Measurements from ENCODE around the gene GJE1. TPM values are rescaled to one million over a fixed set of nuclear protein-coding genes. Genes with fewer than 3 reads are reported as not detected.
"Not testable (repeated sequence)": the region's sequence is repeated elsewhere in the genome, so short reads cannot be mapped to it uniquely, and the experiment has no call there.

GJE1 gene, protein sequence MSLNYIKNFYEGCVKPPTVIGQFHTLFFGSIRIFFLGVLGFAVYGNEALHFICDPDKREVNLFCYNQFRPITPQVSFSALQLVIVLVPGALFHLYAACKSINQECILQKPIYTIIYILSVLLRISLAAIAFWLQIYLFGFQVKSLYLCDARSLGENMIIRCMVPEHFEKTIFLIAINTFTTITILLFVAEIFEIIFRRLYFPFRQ
- total RNA-seq (2014; rRNA removed), result not detected in 2 replicates
- not detected for polyA plus RNA-seq (2012)

DNA sequence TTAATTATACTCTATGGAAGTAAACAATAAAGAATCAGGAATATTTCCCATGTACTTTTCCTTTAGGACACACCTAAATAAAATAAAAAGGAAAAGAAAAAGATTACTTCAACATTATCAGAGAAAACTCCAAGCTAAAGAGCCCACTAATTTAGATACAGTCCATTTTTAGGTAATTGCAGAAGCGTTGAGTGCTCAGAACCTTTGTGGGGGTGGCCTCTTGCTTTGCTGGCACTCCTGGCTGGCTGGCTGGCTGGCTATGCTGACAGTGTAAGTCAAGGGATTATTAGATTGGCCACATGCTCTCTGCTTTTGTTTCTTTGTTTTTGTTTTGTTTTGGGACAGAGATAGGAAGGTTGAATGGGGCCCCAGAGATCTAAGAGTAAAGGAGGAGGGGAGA is at the start of gene GJE1:
Gene GJE1 (plus strand): TSS at position 301 of the 400 bp plus-strand sequence. CDS start 234 bp downstream, outside the sequence.
- DNase-seq (ENCODE audit: low read depth), result no peak

DNA sequence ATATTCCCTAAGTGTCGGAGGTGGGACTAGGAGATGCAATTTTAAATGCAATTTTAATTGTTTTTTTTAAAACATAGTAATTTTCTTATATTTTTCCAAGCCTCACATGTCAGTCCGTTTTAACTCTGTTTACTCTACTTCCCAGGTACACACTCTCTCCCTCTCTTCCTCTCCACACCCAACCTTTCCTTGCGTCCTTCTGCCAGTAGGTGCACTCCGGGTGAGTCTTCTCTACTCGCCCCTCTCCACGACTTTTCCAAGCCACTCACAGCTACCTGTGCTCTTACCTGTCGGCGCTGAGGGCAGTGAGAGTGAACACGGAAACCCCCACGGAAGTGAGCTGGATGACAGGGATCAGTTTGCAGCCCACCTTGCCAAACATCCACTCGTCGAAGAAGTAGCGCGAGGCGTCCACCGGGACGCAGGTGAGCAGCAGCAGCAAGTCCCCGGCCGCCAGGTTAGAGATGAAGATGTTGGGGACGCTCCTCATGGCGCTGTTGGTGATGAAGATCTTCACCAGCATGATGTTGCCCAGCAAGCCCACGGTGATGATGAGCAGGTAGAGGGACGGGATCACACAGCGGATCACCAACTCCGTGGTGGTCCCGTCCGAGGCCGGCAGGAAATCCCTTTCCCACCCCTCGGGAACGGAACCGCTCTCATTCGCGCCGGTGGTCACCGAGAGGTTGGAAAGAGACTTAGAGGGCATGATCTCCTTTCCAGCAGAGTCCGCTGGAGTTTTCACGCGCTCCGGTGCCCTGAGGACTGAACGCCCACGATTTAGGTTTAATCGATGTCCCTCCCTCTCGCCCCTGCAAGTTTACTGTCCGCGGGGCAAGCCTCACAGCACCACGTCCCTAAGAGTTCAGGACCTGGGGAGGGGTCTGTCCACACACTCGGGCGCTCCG is 44.5 kb upstream of the GJE1 start:
- no peak for DNase-seq (ENCODE audit: low read depth)

DNA sequence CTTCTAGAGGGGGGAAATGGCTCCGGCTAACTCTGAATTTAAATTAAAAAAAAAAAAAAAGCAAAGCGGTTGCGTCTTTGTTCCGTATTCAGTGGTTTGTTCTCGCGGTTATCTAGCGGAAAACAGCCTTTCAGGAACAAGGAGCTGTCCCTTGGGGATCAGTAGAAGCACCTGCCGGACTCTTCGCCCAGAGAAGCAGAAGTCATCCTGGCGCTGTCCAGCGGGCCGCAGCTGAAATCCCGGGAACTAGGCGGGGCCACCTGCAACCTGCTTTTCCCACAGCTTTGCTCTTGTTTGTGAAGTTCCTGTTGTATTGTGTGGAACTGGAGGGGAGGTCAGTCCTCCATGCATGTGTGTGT is 43.9 kb upstream of the GJE1 start:
- DNase-seq (ENCODE audit: low read depth), result peak; percentile 52

DNA sequence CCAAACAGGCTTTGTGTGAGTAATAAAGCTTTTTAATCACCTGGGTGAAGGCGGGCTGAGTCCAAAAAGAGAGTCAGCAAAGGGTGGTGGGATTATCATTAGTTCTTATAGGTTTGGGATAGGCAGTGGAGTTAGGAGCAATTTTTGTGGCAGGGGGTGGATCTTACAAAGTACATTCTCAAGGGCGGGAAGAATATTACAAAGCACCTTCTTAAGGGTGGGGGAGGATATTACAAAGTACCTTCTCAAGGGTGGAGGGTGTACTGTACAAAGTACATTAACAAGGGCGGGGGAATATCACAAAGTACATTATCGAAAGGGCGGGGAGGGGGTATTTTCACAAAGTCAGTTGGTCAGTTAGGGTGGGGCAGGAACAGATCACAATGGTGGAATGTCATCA is 27.9 kb upstream of the GJE1 start:
- DNase-seq (ENCODE audit: low read depth), result not testable (repeated sequence)

DNA sequence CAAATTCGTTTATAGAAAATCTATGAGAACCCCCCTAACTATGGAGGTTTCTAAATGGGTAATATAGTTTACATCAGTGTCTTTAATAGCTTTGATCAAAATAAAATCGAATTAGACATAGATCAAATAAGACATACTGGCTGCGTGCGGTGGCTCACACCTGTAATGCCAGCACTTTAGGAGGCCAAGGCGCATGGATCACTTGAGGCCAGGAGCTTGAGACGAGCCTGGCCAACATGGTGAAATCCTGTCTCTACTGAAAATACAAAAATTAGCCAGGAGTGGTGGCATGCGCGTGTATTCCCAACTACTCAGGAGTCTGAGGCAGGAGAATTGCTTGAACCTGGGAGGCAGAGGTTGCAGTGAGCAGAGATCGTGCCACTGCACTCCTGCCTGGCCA is 21.9 kb upstream of the GJE1 start:
- not testable (repeated sequence) for DNase-seq (ENCODE audit: low read depth)

DNA sequence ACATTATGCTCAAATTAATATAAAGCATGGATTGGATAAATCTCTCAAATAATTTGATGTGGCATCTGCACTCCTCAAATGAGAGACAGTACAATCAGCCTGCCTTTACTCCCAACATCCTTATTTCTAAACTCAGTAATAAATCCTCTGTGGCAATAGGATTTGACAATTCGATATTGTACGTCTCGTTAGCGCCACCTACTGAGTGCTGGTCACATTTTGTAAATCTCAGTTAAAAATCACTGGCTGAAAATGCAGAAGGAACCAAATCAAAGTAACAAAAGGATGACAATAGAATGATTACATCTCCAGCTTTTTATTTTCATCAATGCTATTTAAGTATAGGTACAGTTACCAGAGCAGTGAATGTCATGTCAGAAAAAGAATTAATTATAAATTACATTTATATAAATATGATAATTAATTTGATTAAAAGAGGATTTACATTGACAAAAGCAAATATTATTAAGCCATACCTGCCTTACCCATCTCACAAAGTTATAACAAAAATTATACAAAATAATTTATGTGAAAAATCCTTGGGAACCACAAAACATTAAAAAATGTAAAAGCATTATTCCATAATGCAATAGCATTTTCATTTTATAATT is 20.2 kb upstream of the GJE1 start:
- DNase-seq (ENCODE audit: low read depth), result peak; percentile 72

DNA sequence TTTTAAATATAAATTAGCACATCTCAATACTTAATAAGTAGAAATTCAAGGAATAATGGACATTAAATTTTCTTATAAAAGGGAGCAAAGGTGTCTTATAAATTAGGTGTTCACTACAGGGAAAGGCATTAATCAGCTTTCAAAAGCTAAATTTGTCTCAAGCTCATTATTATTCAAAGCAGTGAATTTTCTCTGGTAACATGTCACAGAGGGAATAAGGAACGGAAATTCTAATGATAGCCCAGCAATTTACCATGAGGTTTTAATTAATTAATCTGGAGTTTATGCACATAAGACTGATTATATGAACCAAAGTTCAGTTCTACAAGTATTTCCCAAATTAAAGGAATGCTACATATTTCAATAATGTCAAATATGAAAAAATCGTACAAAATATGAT is 15.4 kb upstream of the GJE1 start:
- no peak for DNase-seq (ENCODE audit: low read depth)

DNA sequence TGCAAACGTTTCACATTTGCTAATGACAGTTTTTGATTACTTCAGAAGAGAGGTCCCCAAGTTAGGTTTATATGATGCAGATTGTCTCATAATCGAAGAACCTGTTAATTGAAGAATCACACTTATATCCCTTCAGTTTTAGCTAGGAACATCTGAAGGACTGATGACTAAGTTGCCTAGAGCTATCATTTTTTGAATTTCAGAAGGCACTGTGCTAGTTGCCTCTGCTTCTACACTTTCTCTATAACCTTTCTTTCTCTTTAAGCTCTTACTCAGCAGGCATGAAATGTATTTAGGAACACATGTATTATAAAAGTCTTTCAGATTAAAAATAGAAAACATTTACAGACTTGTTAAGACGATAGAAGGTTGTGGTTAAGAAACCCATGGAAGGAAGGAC is 14.4 kb upstream of the GJE1 start:
- DNase-seq (ENCODE audit: low read depth), result no peak

DNA sequence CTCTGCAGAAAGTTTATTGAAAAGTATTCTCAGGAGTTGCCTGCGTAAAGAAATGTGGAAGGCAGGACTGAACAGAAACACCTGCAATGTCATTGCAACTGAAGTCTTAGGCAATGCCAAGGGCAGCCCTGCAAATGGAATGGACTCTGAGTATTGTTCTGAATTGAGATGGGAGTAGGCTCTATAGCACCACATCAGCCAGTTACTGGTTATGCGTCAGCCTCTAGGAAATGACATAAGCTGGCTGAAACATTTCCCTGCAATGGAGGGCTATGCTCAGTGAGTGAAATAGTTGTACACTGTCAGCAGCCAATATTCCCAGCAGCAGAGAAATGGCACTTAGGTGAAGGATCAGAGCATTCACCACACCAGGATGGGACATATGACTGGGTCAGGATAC is 13.8 kb upstream of the GJE1 start:
- DNase-seq (ENCODE audit: low read depth), result no peak

DNA sequence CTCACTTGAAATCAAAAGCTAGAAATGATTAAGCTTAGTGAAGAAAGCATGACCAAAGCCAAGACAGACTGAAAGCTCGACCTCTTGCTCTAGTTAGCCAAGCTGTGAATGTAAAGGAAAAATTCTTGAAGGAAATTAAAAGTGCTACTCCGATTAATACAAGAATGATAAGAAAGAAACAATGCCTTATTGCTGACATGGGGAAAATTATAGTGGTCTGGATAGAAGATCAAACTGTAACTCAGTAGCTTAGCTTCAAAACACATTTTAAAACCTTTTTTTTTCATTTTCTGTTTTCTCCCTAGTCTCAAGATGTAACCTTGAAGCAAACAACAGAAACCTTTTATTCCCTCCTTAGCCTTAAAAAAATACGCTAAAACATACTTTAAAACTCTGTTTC is 11.4 kb upstream of the GJE1 start:
- no peak for DNase-seq (ENCODE audit: low read depth)

DNA sequence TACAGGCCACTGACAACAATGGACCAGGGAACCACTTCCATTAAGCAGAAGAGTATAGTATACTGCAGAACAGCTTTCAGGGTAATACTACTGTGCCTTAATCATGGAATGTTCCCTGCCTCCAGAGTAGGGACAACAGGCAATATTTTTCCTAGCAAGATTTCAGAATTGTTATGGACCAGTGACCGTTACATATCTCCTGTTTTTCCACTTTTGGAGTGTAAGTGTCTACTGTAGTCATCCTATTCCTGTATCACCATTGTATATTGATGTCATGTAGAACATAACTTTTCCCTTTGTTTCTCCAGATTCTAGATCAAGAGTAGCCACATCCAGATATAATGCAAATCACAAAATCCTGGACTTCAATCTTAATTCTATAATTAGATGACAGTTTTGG is 1.9 kb upstream of the GJE1 start:
- no peak for DNase-seq (ENCODE audit: low read depth)

DNA sequence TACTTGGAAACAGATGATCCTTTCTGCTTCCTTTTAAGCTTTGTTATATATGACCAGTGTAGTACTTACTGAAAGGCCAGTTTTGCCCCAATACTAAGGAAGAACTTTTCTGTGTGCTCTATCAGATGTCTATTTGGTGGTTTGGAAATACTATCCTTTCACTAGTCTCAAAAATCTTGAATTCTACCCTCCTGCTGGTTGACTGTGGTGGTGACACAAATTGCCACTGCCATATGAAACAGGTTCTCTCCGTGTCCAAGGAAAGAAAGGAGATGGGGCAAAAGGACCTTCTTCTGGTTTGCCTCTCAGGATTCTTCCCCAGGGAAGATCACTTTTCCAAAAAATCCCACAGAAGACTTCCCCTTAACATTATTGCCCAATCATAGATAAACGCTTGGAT is 6.2 kb downstream of the GJE1 start:
- no peak for DNase-seq (ENCODE audit: low read depth)

DNA sequence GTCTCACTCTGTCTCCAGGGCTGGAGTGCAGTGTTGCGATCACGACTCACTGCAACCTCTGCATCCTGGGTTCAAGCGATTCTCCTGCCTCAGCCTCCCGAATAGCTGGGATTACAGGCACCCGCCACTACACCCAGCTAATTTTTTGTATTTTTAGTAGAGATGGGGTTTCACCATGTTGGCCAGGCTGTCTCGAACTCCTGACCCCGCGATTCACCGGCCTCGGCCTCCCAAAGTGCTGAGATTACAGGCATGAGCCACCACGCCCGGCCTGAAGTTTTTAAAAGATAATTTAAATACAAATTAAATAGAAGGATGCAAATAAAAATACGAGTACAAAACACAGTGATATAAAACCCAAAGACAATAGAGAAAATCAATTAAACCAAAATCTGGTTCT is 8.8 kb downstream of the GJE1 start:
- not testable (repeated sequence) for DNase-seq (ENCODE audit: low read depth)

DNA sequence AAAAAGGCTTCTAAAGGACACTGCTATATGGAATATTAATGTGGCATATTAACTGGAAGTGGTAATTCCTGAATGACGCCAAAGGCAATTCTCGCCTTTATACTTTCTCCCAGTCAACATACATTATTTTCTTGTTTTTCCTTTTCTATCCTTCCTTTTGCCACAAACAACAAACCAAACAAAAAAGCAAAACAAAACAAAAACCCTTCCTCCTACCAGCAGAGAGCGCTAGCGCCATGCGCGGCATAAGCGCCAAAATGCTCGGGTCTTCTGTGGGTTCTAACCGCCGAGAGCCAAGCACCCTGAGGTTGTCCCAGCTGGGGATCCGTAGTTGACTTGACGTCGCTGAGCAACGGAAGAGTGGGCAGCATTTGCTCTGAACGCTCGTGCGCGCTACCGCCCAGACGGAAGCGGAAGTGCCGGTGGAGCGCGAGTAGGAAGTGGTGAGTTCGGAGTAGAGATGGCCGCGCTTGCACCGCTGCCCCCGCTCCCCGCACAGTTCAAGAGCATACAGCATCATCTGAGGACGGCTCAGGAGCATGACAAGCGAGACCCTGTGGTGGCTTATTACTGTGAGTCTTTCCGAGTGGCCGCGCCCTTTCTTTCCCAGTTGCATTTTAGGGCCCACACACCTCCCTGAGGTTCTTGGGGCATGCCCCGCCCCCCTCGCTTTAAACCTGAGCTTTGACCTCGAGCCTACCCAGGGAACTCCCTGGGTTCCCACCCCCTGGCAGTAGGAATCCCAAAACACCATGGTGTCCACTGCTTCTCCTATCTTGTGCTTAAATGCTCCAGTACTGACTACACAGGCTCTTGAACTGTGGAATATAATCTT is 14.3 kb downstream of the GJE1 start, which contains the start of the genes NMBR and VTA1:
Gene NMBR (minus strand): TSS at position 295 of the 835 bp plus-strand sequence. CDS start 58,464 bp downstream, outside the sequence.
Gene VTA1 (plus strand): TSS at position 436 of the 835 bp plus-strand sequence. CDS start 25 bp downstream, at position 461.
- peak; percentile 99 for DNase-seq (ENCODE audit: low read depth)

DNA sequence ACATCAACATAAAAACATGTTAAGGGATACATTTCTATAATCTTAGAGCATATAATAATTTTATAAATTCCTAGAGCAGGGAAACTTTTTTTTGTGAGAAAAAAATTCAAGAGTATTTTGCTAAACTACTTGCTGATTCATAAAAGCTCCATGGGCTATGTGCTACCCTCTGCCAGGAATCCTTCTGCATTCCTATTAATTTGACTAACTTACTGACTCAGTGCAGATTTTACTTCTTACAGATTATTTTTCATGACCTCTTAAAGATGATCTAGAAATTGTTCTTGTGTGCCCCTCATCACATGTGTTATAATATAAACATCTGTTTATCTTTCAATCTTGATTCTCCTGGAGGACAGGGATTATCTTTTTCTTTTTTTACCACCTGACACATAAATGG is 20.0 kb downstream of the GJE1 start:
- peak; percentile 49 for DNase-seq (ENCODE audit: low read depth)

DNA sequence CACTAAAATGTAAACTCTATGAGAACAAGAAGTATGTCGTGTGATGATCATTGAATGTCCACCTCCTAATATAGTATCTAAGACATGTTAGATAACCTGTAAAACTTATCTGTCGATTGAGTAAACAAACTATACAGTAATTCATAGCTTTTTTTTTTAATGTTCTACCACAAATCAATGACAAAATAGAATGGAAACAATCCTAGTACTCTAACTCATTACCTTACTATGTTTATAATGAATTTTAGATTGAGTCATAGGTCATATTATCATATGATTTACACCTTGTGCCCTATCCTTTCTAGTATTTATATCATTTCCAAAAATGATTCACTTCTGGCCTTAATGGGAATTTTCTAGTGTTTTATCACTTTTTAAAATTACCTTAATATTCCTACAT is 20.5 kb downstream of the GJE1 start:
- no peak for DNase-seq (ENCODE audit: low read depth)

DNA sequence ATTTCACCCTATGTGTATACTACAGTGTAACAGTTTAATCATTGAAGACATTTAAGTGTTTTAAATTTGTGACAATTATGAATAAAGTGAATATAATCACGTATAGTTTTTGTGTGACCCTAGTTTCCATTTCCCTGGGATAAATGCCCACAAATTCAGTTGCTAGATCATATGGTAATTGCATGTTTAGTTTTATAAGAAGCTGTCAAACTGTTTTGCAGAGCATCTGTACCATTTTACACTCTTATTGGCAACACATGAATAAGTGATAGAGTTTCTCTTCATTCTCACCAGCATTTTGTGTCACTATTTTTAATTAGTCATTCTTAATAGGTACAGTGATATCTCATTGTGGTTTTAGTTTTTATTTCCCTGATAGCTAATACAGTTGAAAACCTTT is 21.6 kb downstream of the GJE1 start:
- DNase-seq (ENCODE audit: low read depth), result no peak

DNA sequence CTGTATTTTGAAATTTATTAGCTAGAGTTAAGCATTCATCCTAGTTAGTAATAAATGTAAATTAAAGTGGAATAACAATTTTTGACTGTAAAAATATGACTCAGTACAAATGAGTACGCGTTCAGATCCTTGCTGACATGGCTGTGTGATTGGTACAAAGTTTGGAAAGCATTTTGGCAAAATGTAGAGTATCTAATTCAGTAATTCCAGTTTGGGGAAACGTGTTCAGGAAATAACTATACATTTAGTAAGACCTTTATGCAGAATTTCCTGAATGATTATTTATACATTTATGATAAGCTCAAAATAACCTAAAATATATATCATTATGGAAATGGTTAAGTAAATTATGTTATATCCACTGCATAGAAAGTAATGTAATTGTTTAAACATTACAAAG is 22.4 kb downstream of the GJE1 start:
- no peak for DNase-seq (ENCODE audit: low read depth)

DNA sequence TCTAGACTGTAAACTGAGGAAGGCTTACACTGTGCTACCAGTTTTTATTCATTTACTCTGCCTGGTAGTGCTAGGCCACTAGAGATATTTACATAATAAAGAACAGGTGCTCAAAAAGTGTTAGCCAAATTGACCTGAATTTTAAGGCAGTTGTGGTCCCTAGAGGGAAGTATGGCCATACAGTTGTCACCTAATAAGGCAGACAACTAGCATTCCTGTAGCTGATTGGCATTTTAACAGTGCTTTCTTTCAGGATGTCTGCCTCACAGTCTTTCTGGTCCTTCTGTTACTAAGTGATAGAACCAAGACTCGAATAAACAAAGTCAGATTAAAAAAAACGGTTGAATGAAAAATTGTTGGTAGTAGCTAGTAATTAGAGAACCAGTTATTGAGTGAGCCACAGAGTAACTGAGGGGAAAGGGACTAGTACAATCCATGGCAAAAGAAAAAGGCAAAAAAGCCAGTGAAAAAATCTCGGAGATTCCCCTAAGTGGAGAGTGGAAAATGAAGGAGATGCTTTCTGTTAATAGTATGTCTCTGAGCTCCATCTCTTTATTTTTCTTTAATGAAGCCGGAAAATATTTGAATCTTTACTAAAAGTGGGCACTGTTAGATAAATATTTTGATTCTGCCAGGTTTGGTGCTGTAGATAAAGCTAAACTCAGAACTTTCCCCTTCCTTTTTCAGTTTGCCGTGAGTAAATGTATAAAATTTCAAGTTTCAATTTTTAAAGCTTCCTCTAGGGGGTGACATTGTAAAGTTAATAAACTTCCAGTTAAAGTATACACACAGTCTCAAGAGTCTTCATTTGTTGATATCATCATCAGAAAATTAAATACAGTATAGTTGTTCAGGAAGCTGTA is 23.4 kb downstream of the GJE1 start:
- peak; percentile 20 for DNase-seq (ENCODE audit: low read depth)

DNA sequence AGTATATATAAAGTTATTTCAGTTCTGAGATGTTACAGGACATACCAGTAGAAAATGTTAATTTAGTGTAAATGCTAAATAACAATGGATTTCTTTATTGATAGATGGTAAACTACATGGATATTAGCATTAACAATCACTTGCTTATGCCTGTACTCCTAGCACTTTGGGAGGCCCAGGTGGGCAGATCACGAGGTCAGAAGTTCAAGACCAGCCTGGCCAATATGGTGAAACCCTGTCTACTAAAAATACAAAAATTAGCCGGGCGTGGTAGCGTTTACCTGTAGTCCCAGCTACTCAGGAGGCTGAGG is 24.0 kb downstream of the GJE1 start:
- not testable (repeated sequence) for DNase-seq (ENCODE audit: low read depth)

DNA sequence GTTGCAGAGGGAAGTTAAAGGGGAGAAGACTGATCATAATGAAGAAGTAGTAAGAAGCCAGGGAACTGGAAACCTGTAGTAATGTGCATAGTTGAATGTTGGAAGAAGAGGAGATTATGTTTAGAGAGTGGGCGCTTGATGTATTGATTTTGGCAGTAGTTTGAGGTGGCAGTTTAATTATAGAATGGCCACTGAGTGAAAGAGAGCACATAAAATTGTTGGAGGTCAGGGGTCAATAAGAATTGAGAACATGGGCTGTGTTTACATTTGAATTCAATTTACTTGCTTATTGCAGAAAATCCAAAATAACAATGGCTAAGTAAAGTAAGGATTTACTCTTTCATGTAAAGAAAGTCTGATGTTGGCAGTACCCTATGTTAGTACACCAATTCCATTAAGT is 30.1 kb downstream of the GJE1 start:
- DNase-seq (ENCODE audit: low read depth), result no peak

Measured in LHCN-M2 (cell line).